GM10847 (cell line): ENCODE measurements around the gene PRR16.

Experiments
- POLR2A ChIP-seq: IDR thresholded peaks from 2 replicates; pipeline ENCODE4 v1.6.1; 2011; ENCODE audit not compliant: insufficient read length; ENCODE audit errors: extremely low read depth

The PRR16 gene

GRCh38 chr5:120507197-120507596, 43.1 kb downstream of the PRR16 start:
- TF ChIP-seq POLR2A, result no peak

- no peak for TF ChIP-seq POLR2A
Observed at GRCh38 chr5:120507800-120508463, 43.8 kb downstream of the PRR16 start.

- TF ChIP-seq POLR2A, result no peak
Observed at GRCh38 chr5:120509053-120509452, 45.0 kb downstream of the PRR16 start.

- no peak for TF ChIP-seq POLR2A
Observed at GRCh38 chr5:120510098-120510637, 46.1 kb downstream of the PRR16 start.

- no peak for TF ChIP-seq POLR2A
Observed at GRCh38 chr5:120510994-120511686, 47.0 kb downstream of the PRR16 start.

- TF ChIP-seq POLR2A, result no peak
Observed at GRCh38 chr5:120512068-120512467, 48.0 kb downstream of the PRR16 start.

- TF ChIP-seq POLR2A, result no peak
Observed at GRCh38 chr5:120512791-120513650, 48.9 kb downstream of the PRR16 start.

- no peak for TF ChIP-seq POLR2A
Observed at GRCh38 chr5:120516805-120517204, 52.7 kb downstream of the PRR16 start.

GRCh38 chr5:120517607-120518252, 53.6 kb downstream of the PRR16 start:
- no peak for TF ChIP-seq POLR2A

- no peak for TF ChIP-seq POLR2A
Observed at GRCh38 chr5:120518581-120518980, 54.5 kb downstream of the PRR16 start.

GRCh38 chr5:120527251-120527650, 63.2 kb downstream of the PRR16 start:
- no peak for TF ChIP-seq POLR2A

- TF ChIP-seq POLR2A, result no peak
Observed at GRCh38 chr5:120528609-120529008, 64.5 kb downstream of the PRR16 start.

- no peak for TF ChIP-seq POLR2A
Observed at GRCh38 chr5:120529386-120529785, 65.3 kb downstream of the PRR16 start.

- TF ChIP-seq POLR2A, result no peak
Observed at GRCh38 chr5:120531215-120531614, 67.1 kb downstream of the PRR16 start.

- no peak for TF ChIP-seq POLR2A
Observed at GRCh38 chr5:120532835-120533234, 68.7 kb downstream of the PRR16 start.
